Measurements from ENCODE around the gene LDAF1. TPM values are rescaled to one million over a fixed set of nuclear protein-coding genes. Genes with fewer than 3 reads are reported as not detected.

LDAF1 gene
- total RNA-seq, 1 experiment from 2014 or later, result 18.7 TPM

GRCh38 chr16:21227866-21228265 lies 69.4 kb downstream of the LDAF1 start:
- no peak overlapping the region for H3K14ac ChIP-seq (ENCODE audit: insufficient read depth, low read length)
- H3K79me1 ChIP-seq (ENCODE audit: insufficient read depth, low read depth, low read length, poor library complexity, severe bottlenecking), result no peaks in the 10 kb centered on the region
- no peak overlapping the region for H3K4me2 ChIP-seq (ENCODE audit: insufficient read depth, insufficient read length, low read length)
- no peak overlapping the region for H2BK12ac ChIP-seq (ENCODE audit: insufficient read length, low read depth, low read length)
- peaks cover 6% of the 10 kb centered on the region for H3K4me1 ChIP-seq (ENCODE audit: insufficient read depth, low read length)
- no peak overlapping the region for H4K91ac ChIP-seq (ENCODE audit: insufficient read length, low read depth, low read length)
- no peak overlapping the region; a peak in 1 of 7 replicates for H3K27ac Mint-ChIP-seq
- no peaks in the 10 kb centered on the region for H3K27me3 ChIP-seq (ENCODE audit: insufficient read depth, low read length)
- no peak overlapping the region for H3K23ac ChIP-seq (ENCODE audit: insufficient read length, low read depth, low read length)
- no peak for DNase-seq
- H3K56ac ChIP-seq (ENCODE audit: insufficient read length, low read depth, low read length), result no peak overlapping the region
- H3K4ac ChIP-seq (ENCODE audit: low read depth, low read length), result no peak overlapping the region
- H2AFZ ChIP-seq (ENCODE audit: low read length), result no peak overlapping the region
- H3K79me2 ChIP-seq (ENCODE audit: insufficient read depth, low read length), result no peaks in the 10 kb centered on the region
- no peak overlapping the region for H3K18ac ChIP-seq (ENCODE audit: insufficient read length, low read depth, low read length)
- peaks cover 16 to 21% of the 10 kb centered on the region in 2 experiments for H3K4me1 Mint-ChIP-seq
- no peak for TF ChIP-seq CTCF (conservative IDR thresholded peaks at IDR 0.05)
- no peak overlapping the region for H2BK120ac ChIP-seq (ENCODE audit: low read depth, low read length, poor library complexity, severe bottlenecking)
- no peak overlapping the region for H2AK5ac ChIP-seq (ENCODE audit: insufficient read length, low read length)
- H3K36me3 Mint-ChIP-seq (ENCODE audit: insufficient read depth in 1 of 3, low read depth in 3 of 3), result no peaks in the 10 kb centered on the region
- no peak overlapping the region for H3K27ac ChIP-seq (ENCODE audit: insufficient read length, low read depth, low read length)
- H2BK15ac ChIP-seq (ENCODE audit: low read depth, low read length), result no peak overlapping the region
- no peak overlapping the region for H3K4me3 Mint-ChIP-seq
- H3T11ph ChIP-seq (ENCODE audit: low read length), result no peak overlapping the region
- H4K20me1 ChIP-seq (ENCODE audit: control insufficient read depth, insufficient read depth, insufficient read length), result no peaks in the 10 kb centered on the region
- H3K9me3 ChIP-seq (ENCODE audit: control insufficient read depth, low read depth, low read length), result no peaks in the 10 kb centered on the region
- H2BK5ac ChIP-seq (ENCODE audit: insufficient read length, low read length), result no peak overlapping the region
- H3K23me2 ChIP-seq (ENCODE audit: insufficient read length, low read depth, low read length, poor library complexity, severe bottlenecking), result no peaks in the 10 kb centered on the region
- H3K9me3 Mint-ChIP-seq, result no peaks in the 10 kb centered on the region
- no peak overlapping the region for H4K8ac ChIP-seq (replicated peaks; ENCODE audit: insufficient read length, low read depth, low read length)
- H4K5ac ChIP-seq (ENCODE audit: insufficient read length, low read depth, low read length), result no peak overlapping the region
- H3K9ac ChIP-seq (ENCODE audit: extremely low read depth, insufficient read length, low read length), result no peak overlapping the region
- peaks cover 13% of the 10 kb centered on the region for H3K27me3 Mint-ChIP-seq (ENCODE audit: low read depth)
- no peak overlapping the region for H2BK20ac ChIP-seq (ENCODE audit: low read depth, low read length, poor library complexity, severe bottlenecking)
